Lower leg skin (tissue), 3 donors: Measurements from ENCODE around the gene CPT1A.

Experiments
- CTCF ChIP-seq, 3 donors: fragments of 450-650 bp; IDR thresholded peaks; one replicate each; pipeline ENCODE4 v1.5.1; 2016; ENCODE audit warnings: antibody characterized with exemption in 3 of 3, mild to moderate bottlenecking in 3 of 3, moderate library complexity in 2 of 3
- POLR2A ChIP-seq, 2 donors: fragments of 450-650 bp; IDR thresholded peaks; one replicate each; pipeline ENCODE4 v1.6.1; 2016 to 2017; ENCODE audit warnings: antibody characterized with exemption in 2 of 2, mild to moderate bottlenecking in 1 of 2, moderate library complexity in 1 of 2

GRCh38 chr11:68818181-68818580 lies 23.5 kb downstream of the CPT1A start:
- TF ChIP-seq CTCF (IDR thresholded peaks at IDR 0.05), result no peak
- no peak for TF ChIP-seq POLR2A (IDR thresholded peaks at IDR 0.05)
